Measurements from ENCODE around the gene MAP6. TPM values are rescaled to one million over a fixed set of nuclear protein-coding genes. Genes with fewer than 3 reads are reported as not detected.

MAP6 gene
- total RNA-seq, 1 donor from 2014 or later = 6.9 TPM

- TF ChIP-seq POLR2AphosphoS5 (IDR thresholded peaks at IDR 0.05; ENCODE audit: insufficient read depth in 1 of 2, low read depth in 1 of 2) = peak in 1 of 2 donors; percentile 65
- TF ChIP-seq, protein P1, sequence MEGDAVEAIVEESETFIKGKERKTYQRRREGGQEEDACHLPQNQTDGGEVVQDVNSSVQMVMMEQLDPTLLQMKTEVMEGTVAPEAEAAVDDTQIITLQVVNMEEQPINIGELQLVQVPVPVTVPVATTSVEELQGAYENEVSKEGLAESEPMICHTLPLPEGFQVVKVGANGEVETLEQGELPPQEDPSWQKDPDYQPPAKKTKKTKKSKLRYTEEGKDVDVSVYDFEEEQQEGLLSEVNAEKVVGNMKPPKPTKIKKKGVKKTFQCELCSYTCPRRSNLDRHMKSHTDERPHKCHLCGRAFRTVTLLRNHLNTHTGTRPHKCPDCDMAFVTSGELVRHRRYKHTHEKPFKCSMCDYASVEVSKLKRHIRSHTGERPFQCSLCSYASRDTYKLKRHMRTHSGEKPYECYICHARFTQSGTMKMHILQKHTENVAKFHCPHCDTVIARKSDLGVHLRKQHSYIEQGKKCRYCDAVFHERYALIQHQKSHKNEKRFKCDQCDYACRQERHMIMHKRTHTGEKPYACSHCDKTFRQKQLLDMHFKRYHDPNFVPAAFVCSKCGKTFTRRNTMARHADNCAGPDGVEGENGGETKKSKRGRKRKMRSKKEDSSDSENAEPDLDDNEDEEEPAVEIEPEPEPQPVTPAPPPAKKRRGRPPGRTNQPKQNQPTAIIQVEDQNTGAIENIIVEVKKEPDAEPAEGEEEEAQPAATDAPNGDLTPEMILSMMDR (IDR thresholded peaks at IDR 0.05) = peak in 2 of 3 experiments; percentile 22 to 23
- peak in 1 of 2 donors; percentile 54 for TF ChIP-seq POLR2A (IDR thresholded peaks at IDR 0.05)
- intact Hi-C loops (cut with DNase I) = loop anchor here (5.0 kb wide), 1 partner anchor 36 kb away; no protein-coding TSS in a partner anchor
- Histone ChIP-seq H3K4me1 (peaks cover 30% of the 10 kb centered on the region), H3K9me3 (no peaks in the 10 kb centered on the region), H3K27me3 (no peaks in the 10 kb centered on the region), H3K36me3 (no peaks in the 10 kb centered on the region), H3K27ac (peak overlapping the region; percentile 99), H3K4me3 (peak overlapping the region; percentile 75)
- DNase-seq (ENCODE audit: extremely low spot score in 2 of 2) = no peak
These were observed 85.7 kb downstream of the MAP6 start for GRCh38 chr11:75582895-75583717.

DNA sequence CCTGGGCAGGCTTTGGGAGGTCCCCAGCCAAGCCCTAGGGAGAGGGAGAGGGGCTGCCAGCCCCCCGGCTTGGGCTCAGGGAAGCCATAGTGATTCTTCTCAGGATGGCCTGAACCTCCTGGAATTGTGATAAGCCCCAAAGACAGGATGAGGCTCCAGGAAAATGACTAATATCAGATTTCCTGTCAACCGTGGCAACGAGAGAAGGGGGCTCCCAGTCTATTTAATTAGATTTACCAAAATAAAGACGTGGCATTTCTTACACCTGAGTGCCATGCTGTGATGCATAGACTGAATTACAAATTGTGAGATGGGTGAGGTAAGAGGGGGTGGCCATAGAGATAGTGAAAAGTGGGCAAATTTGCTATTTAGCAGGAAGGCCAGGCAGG, 86.3 kb downstream of the MAP6 start:
- DNase-seq (ENCODE audit: extremely low spot score in 2 of 2) = no peak
- peaks cover 30% of the 10 kb centered on the region for H3K4me1 ChIP-seq
- peak overlapping the region; percentile 75 for H3K4me3 ChIP-seq
- TF ChIP-seq, protein P1 (IDR thresholded peaks at IDR 0.05) = no peak
- TF ChIP-seq POLR2A (IDR thresholded peaks at IDR 0.05) (no peak), POLR2AphosphoS5 (IDR thresholded peaks at IDR 0.05; ENCODE audit: insufficient read depth in 1 of 2, low read depth in 1 of 2) (no peak)
- intact Hi-C loops (cut with DNase I) = loop anchor here (5.0 kb wide), 1 partner anchor 35 kb away; no protein-coding TSS in a partner anchor
- no peaks in the 10 kb centered on the region for H3K9me3 ChIP-seq
- no peaks in the 10 kb centered on the region for H3K36me3 ChIP-seq
- peak overlapping the region; percentile 99 for H3K27ac ChIP-seq
- H3K27me3 ChIP-seq = no peaks in the 10 kb centered on the region

DNA sequence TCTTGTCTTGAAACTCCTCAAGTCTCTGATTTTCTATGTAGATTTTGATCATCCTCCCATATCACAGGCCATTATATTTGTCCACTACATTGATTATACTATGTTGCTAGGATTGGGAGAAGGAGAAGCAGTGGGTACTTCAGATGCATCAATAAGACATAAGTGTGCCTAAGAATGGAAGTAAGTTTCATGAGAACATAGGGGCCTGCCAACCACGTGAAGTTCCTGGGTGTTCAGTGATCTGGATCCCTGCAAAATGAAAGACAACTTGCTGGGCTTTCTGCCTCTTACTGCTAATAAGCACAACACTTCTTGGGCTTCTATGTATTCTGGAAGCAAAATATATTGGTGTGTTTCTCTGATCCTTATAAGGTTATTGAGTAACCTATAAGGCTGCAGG, 89.0 kb downstream of the MAP6 start:
- H3K4me3 ChIP-seq = no peak overlapping the region
- no peaks in the 10 kb centered on the region for H3K9me3 ChIP-seq
- H3K27ac ChIP-seq = no peak overlapping the region
- intact Hi-C loops (cut with DNase I) = loop anchor here (5.0 kb wide), 1 partner anchor 33 kb away; no protein-coding TSS in a partner anchor
- H3K27me3 ChIP-seq = no peaks in the 10 kb centered on the region
- no peak for DNase-seq (ENCODE audit: extremely low spot score in 2 of 2)
- peaks cover 52% of the 10 kb centered on the region for H3K4me1 ChIP-seq
- TF ChIP-seq, protein P1 (IDR thresholded peaks at IDR 0.05) = no peak
- TF ChIP-seq POLR2A (IDR thresholded peaks at IDR 0.05) = no peak
- no peak for TF ChIP-seq POLR2AphosphoS5 (IDR thresholded peaks at IDR 0.05; ENCODE audit: insufficient read depth in 1 of 2, low read depth in 1 of 2)
- H3K36me3 ChIP-seq = no peaks in the 10 kb centered on the region

DNA sequence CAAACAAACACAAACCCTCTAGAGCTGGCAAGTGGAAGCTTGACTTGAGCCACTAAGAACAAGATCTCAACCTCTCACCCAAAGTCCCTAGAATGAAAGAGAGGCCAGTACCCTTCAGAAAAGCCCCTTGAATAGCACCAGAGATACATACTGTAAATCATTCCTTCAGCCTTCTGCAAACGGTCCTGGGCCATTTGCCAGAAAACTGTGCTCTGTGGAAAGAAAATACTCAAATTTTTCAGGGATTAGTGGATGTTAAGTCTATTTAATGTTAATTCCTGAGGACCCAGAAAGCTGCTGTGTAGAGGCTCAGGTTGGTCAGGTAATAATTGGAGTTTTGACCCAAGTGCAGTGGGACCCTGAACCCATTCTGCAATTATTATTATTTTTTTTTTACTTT, 89.9 kb downstream of the MAP6 start:
- H3K36me3 ChIP-seq = no peaks in the 10 kb centered on the region
- peaks cover 44% of the 10 kb centered on the region for H3K4me1 ChIP-seq
- intact Hi-C loops (cut with DNase I) = no loop called here
- no peaks in the 10 kb centered on the region for H3K9me3 ChIP-seq
- H3K4me3 ChIP-seq = no peak overlapping the region
- no peak for TF ChIP-seq POLR2AphosphoS5 (IDR thresholded peaks at IDR 0.05; ENCODE audit: insufficient read depth in 1 of 2, low read depth in 1 of 2)
- TF ChIP-seq POLR2A (IDR thresholded peaks at IDR 0.05) = no peak
- no peaks in the 10 kb centered on the region for H3K27me3 ChIP-seq
- no peak overlapping the region for H3K27ac ChIP-seq
- no peak for DNase-seq (ENCODE audit: extremely low spot score in 2 of 2)

DNA sequence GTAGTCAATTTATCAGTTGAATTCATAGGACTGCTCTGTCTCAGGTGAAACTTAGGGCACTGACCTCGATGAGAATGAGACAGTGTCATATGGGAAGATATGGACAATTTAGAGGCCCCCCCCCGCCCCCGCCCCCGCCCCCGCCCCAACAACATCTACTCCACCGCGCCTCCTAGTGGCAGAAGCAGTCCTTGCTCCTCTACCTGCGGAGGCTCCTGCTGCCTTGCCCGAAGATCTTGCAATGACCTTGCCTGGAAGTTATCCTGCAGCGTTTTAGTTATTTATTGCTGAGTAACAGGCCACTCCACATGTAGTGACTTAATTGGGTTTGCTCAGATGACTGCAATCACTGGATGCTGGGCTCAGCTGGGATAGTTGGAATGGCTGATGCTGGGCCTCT, 91.6 kb downstream of the MAP6 start:
- intact Hi-C loops (cut with DNase I) = no loop called here
- peak overlapping the region; percentile 59 for H3K27ac ChIP-seq

More for the DNA sequence above, 91.6 kb downstream of the MAP6 start:
- Histone ChIP-seq H3K4me3 (no peak overlapping the region), H3K27me3 (no peaks in the 10 kb centered on the region), H3K4me1 (peaks cover 27% of the 10 kb centered on the region), H3K9me3 (no peaks in the 10 kb centered on the region), H3K36me3 (peaks cover 0 to 12% of the 10 kb centered on the region in 2 donors)
- TF ChIP-seq, protein P1 (IDR thresholded peaks at IDR 0.05) = peak in 1 of 3 experiments; percentile 58
- no peak for TF ChIP-seq POLR2AphosphoS5 (IDR thresholded peaks at IDR 0.05; ENCODE audit: insufficient read depth in 1 of 2, low read depth in 1 of 2)
- no peak for DNase-seq (ENCODE audit: extremely low spot score in 2 of 2)
